Activated CD4-positive, alpha-beta T cell treated with anti-CD3 and anti-CD28 coated beads for 48 hours (primary cell): Measurements from ENCODE around the gene TBATA.

Source experiments
- DNase-seq: peaks from one replicate; pipeline ENCODE4 v3.0.0-alpha.2; 2020

Gene TBATA

DNA sequence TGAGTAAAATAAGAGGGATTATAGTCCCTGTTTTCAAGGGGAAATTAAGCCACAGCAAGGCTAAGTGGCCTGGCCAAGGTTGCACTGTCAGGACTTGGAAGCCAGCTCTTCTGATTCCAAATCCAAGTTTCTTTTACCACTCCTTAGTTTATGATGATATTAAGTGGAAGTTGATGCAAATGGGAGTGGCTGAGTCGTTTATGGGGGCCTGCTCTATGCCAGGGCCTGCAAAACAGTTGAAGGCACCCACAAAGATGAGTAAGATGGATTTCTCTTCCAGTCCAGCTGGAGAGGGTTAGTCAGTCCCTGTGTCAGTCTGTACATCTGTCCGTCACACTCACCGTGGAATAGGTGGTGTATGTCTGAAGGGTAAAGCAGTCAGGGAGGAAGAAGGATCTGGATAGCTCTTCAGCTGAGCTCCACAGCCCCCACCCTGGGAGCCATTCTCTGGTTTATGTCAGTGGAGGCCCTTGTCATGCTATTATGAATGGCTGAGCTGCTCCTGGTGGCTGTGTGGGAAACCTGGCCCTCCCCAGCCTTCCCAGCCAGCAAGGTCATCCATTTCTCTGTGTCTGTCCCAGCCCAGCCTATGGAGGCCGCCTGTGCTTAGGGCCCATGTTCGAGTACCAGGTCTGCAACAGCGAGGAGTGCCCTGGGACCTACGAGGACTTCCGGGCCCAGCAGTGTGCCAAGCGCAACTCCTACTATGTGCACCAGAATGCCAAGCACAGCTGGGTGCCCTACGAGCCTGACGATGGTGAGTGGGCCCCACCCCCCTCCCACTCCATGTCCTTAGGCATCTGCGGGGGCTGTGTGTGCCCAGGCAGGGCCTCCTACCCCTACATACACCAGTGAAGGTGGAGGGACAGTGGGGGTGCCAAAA, 44.5 kb downstream of the TBATA start:
- no peak for DNase-seq

DNA sequence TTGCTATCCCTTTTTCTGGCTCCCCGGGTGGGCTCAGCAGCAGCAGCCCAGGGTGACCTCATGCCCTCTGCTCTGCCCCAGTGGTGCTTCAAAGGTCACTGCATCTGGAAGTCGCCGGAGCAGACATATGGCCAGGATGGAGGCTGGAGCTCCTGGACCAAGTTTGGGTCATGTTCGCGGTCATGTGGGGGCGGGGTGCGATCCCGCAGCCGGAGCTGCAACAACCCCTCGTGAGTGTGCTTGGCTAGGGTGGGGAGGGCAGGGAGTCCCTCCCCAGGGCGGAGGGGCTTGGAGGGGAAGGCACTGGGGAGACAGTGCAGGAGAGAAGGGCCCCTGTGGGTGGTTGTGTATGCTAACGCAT, 46.4 kb downstream of the TBATA start:
- DNase-seq: no peak

DNA sequence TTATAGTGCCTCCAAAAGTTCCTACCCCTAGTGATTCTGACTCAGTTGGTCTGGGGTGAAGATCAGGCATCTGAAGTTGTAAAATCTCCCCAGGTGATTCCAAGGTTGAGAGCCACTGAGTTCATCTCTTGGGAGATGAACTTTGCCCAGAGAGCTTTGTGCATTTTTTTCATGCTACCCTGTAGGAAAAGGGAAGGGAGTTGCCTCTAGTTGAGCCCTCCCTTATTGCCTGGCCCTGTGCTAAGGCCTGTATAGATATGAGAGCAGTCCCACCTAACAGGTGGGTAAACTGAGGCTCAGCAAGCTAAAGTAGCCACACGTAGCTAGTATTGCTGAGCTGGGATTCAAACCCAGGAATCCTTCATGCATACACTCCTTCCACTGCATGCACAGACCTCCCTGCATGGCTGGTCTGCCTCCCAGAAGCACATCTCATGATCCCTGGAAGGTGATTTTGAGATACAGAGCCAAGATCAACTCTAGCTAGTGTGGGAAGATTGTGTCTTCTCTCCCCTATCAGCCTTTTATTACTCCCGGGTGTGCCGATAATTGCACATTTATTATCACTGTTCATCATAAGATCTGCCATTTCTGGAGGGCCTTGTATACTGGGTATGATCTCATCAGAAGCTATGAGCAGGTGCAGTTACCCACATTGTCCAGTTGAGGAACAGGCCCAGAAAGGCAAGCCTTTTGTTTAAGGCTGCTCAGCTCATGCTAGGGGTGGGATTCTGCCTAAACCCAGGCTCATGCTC, 47.0 kb downstream of the TBATA start:
- DNase-seq: no peak

DNA sequence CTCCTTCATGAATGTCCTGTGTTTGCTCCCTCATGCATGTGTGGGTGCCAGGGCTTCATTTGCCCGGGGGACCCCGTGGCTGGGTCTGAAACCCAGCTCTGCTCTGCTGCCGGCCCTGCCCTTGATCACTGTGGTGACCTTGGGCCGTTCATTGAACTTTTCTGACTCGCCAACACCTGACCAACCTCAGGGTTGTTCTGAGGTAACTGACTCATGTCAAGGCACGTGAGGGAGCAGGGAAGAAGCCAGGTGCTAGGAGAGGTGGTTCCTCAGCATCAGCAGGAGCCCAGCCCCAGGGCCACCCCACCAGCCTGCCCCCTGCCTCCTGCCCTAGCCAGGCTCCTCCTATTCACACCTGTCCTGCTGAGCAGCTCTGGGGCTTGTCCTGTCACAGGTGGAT, 47.9 kb downstream of the TBATA start:
- no peak for DNase-seq

DNA sequence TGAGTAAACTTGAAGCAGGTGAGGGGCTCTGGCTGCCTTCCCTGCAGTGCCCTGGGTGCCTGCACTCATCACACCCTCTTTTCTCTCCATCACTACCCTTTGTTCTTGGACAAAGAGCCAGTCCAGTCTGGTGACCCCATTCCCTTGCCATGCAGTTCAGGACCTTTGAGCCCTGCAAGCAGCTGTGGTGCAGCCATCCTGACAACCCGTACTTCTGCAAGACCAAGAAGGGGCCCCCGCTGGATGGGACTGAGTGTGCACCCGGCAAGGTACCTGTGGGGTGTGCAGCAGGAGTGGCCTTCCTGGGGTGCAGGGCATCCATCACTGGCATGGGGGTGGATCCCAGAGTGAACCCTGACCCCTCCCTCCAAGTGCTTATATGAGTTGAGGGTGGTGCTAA, 48.7 kb downstream of the TBATA start:
- no peak for DNase-seq

DNA sequence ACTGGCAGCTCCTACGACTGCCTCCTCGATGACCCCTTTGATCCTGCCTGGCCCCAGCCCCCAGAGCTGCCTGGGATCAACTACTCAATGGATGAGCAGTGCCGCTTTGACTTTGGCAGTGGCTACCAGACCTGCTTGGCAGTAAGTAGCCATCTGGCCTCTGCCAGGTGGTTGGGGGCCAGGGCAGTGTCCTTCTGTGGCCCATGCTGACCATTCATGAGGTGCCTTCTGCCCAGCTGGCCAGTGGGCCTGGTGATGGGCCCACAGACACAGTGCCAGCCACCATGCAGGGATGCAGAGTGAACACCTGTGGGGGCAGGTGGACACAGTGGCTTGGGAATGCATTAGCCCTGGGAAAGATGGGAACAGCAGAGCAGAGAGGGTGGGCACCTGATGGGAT, 50.0 kb downstream of the TBATA start:
- DNase-seq: no peak

DNA sequence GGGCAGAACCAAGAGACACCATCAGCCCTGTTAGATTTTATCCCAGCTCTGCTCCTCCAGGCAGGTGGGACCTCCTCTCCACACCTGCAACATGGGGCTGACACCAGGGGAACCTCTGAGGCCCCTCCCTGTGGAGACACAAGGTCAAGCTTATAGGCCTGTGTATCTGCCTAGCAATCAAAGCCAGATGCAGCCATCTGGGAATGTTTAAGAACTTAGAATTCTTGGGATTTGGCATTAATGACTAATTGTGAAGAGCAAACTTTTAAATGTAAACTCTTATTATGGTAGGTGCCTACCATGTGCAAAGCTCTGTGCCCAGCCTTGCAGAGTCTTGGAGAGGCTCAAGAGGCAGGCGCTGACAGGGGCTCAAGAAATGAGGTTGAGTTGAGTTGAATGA, 52.1 kb downstream of the TBATA start:
- DNase-seq: no peak

DNA sequence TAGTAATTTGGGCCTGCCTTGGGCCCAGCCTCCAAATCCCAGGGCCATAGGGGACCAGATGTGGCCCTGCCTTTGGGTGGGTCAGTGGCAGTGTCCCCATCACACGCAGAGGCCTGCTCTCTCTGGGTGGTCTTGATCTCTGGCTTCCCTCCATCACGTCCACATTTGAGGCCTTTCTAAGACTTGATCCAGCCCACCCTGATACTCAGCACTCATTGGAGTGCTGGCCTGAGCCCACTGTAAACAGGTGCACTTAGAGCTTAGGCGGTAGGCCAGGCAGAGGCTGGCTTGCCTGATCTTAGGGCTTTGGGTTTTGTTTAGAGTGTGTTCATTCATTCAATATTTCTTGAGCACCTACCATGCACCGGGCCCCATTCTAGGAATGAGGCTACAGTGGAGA, 52.6 kb downstream of the TBATA start:
- DNase-seq: no peak

DNA sequence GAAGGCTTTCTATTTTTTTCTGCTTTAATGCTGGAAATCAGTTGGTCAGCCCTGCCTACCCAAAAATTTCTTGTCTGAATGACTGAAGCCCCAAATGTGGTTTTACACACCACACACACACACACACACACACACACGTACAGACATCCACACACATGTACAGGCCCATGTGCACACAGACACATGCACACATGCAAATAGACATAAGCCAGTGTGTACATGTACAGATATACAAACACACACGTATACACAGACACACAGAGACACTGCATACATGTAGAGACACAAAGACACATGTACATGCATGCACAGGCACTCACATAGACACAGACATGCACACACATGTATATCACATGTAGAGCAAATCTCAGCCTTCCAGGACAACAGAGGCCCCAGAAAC, 54.2 kb downstream of the TBATA start:
- no peak for DNase-seq

DNA sequence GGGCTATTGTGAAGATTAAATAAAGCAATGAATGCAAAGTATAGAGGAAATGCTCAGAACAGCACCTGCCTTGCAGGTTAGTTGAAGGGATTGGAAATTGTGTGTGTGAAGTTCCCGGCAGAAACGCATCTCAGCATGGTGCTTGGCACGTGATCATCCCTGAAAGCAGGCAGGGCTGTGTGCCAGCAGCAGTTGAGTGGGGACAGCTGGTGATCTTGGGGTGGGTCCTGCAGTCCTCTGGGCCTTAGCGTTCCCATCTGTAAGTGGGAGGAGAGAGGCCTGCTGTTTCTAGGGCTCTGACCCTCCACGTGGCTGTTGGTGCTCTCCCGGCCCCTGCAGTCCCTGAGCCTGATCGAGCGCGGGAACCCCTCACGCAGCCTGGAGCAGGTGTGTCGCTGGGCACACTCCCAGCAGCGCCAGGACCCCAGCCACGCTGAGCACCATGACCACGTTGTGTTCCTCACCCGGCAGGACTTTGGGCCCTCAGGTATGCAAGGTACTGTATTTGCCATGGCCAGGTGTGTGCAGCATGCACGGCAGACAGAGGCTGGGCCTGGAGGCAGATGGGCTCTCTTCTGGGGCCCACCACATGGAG, 55.3 kb downstream of the TBATA start:
- DNase-seq: no peak

DNA sequence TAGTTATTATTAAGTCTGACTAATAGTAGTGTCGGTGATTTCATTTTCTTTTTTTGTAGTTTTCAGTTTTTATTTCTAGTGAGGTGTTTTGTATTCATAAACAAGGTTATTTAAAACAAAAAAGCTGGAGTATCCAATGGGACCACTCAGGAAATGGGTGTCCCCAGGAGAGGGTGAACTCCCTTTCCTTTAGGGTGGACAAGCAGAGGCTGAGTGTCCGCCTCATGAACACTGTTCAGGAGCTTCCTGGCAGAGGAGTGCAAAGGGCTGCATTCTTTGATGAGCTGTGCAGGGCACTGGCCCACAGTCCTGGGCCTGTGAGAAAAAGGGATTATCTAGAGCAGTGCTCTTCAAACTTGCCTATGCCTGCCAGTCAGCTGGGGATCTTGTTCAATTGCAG, 56.8 kb downstream of the TBATA start:
- no peak for DNase-seq

DNA sequence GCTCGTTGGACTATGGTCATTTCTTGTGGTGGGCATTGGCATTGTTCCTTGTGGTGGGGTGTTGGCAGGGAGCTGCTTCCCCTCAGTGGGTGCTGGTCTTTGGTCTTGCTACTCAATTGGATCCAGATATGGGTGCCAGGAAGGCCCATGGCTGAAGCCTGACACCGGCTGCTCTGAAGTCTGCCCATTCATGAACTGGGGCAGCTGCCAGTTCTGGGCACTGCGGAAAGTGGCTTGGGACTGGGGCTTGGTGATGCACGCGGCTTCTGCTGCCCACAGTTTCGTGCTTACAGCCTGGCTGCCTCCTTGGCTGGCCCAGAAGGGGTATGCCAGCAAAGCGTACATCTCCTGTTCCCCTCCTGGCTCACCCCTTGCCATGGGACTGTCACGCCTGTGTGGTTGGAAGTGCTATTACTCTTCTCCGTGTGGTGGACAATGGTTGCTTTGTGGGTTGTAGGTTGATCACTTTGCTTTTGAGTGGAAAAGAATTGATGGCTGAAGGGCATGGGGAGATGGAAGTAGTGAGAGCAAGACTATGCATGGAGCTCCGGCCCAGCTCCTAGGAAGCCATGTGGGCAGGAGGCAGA, 58.2 kb downstream of the TBATA start:
- no peak for DNase-seq

DNA sequence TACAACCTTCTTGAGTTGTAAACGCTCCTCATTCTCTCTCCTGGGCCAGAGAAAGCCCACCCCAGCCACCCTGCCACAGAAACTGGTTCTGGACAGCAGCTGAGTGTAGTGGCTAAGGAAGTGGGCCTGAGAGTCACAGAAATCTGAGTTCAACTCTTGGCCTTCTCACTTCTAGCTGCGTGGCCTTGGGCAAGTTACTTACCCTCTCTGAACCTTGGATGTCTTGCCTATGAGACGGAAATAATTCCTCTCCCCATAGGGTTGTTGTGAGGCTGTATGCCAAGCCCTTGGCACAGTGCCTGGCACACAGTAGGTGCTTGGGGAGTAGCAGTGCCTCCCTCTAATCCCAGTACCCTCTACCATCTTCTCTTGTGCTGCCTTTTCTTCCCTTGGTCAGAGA, 61.4 kb downstream of the TBATA start:
- DNase-seq: no peak

DNA sequence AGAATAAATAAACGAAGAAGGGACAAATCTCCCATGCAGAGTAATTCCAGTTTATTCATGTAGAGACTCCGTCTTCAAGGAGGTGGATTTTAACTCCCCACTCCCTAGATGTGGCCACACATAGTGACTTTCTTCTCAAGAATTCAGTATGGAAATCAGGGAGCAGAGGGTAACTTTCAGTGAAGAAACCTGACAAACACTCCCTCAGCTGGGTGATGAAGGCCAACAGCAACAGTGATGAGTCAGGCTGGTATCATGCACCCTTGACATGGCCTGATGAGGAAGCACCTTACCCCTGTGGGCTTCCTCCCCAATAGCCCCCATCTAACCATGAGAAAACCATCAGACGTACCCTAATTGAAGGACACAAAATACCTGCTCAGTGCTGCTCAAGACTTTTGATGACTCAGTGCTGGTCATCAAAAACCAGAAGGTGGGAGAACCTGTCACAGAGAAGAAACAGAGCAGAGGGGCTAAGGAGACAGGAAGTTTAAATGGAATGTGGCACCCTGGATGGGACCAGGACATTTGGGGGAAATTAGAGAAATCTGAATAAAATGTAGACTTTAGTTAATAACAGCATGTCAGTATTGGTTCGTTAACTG, 62.3 kb downstream of the TBATA start:
- DNase-seq: no peak
